Immature natural killer cell (primary cell): ENCODE results near the gene PBOV1. TPM values are rescaled to one million over a fixed set of nuclear protein-coding genes. Genes with fewer than 3 reads are reported as not detected.
"Not testable (repeated sequence)": the region's sequence is repeated elsewhere in the genome, so short reads cannot be mapped to it uniquely, and the experiment has no call there.

ENCODE experiments used
- DNase-seq, 3 donors: peaks; one replicate each; pipeline ENCODE4 v3.0.0; 2022; ENCODE audit warnings: mixed read lengths in 1 of 3
- H3K27ac Mint-ChIP-seq, 6 donors: one replicate each; pipeline ENCODE4 v1.8.0; 2020; ENCODE audit warnings: mixed read lengths in 6 of 6, mild to moderate bottlenecking in 5 of 6, inconsistent platforms in 4 of 6, moderate library complexity in 3 of 6
- H3K27me3 Mint-ChIP-seq, 3 donors: one replicate each; pipeline ENCODE4 v1.8.0; 2020 to 2021; ENCODE audit warnings: low read depth in 3 of 3, mild to moderate bottlenecking in 3 of 3, mixed read lengths in 3 of 3, moderate library complexity in 3 of 3, inconsistent platforms in 1 of 3
- H3K36me3 Mint-ChIP-seq, 3 donors: one replicate each; pipeline ENCODE4 v1.8.0; 2020; ENCODE audit warnings: mixed read lengths in 3 of 3, inconsistent platforms in 2 of 3, mild to moderate bottlenecking in 2 of 3
- H3K4me1 Mint-ChIP-seq, 2 donors: one replicate each; pipeline ENCODE4 v1.8.0; 2020; ENCODE audit warnings: inconsistent platforms in 2 of 2, mild to moderate bottlenecking in 2 of 2, mixed read lengths in 2 of 2, moderate library complexity in 1 of 2
- H3K4me3 Mint-ChIP-seq, 5 donors: one replicate each; pipeline ENCODE4 v1.8.0; 2020; ENCODE audit warnings: mild to moderate bottlenecking in 5 of 5, mixed read lengths in 5 of 5, inconsistent platforms in 3 of 5, moderate library complexity in 3 of 5
- H3K9me3 Mint-ChIP-seq, 6 donors: one replicate each; pipeline ENCODE4 v1.8.0; 2020; ENCODE audit warnings: mild to moderate bottlenecking in 6 of 6, mixed read lengths in 6 of 6, inconsistent platforms in 4 of 6, moderate library complexity in 3 of 6
- polyA plus RNA-seq, 3 donors: library from polyadenylated mRNA; unstranded; fragments of 300-500 nt; fragmentation: Illumina TruSeq; gene quantifications; one replicate each; pipeline ENCODE4 v1.2.3, GENCODE V29; 2021

PBOV1 gene
- polyA plus RNA-seq, 3 donors from 2014 or later = not detected

DNA sequence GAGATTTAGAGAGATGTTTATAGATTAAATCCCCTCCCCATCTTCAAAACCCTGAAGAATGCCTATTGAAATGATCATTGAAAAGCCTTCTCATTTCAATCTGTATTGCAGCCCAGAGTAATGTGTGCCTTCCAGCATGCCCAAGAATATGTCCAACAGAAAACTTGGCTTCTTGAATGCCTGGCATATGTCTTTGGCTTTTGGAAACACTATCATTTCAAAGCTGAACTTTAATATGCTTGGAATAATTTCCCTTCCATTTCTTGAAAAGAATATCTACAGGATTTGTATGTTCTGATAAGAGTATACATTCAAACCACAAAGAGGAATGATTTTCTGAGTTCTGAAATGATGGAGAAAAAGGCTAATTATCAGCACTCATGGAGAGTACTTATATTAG lies 11.9 kb upstream of the PBOV1 start:
- no peak overlapping the region for H3K27ac Mint-ChIP-seq
- DNase-seq = no peak
- H3K4me1 Mint-ChIP-seq = no peaks in the 10 kb centered on the region
- no peaks in the 10 kb centered on the region for H3K9me3 Mint-ChIP-seq
- H3K4me3 Mint-ChIP-seq = no peak overlapping the region
- no peaks in the 10 kb centered on the region for H3K36me3 Mint-ChIP-seq
- H3K27me3 Mint-ChIP-seq = peaks cover 0 to 6% (median 1%) of the 10 kb centered on the region in 3 donors

DNA sequence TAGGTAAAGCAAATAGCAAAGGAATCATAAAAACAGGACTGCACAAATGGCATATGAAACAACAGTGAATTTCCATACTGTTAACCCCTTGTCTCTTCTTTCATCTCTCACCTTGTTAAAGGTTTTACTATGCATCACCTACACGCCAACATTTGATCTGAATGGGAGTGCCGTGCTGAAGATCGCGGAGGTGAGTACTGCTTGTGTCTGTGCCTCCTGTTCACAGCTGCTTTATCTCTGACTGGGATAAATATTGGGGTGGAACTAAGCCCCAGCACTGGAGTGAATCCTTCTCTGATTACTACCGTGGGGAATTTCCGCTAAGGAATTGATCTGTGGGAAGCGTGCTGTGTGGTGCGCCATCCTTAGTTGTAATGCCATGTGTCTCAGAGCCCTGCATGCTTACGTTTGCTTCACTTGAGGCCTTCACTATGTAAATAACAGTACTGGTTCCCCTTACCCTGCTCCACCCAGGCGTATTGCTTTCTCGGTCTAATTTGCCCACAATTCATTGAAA lies 11.4 kb upstream of the PBOV1 start:
- no peaks in the 10 kb centered on the region for H3K36me3 Mint-ChIP-seq
- no peak overlapping the region for H3K27ac Mint-ChIP-seq
- H3K27me3 Mint-ChIP-seq = peaks cover 0 to 6% (median 1%) of the 10 kb centered on the region in 3 donors
- no peaks in the 10 kb centered on the region for H3K4me1 Mint-ChIP-seq
- no peak for DNase-seq
- no peaks in the 10 kb centered on the region for H3K9me3 Mint-ChIP-seq
- no peak overlapping the region for H3K4me3 Mint-ChIP-seq

DNA sequence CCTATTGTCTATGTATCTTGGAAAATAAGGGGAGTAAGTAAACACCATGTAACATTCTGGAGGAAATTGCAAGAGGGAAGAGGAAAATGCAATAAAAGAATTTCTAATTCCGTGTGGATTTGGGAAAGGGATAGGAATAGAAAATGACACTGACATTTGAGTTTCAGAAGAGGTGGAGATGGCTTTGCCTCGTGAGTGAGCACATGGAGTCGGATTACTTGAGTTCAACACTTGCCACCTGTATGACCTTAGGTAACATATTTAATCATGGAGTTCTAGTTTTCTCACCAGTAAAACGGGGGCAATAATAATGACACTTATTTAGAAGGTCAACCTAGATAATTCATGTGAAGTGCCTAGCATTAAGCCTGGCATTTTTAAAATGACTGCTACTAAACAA lies 10.8 kb upstream of the PBOV1 start:
- Mint-ChIP-seq H3K4me3 (no peak overlapping the region), H3K27ac (no peak overlapping the region), H3K36me3 (no peaks in the 10 kb centered on the region), H3K27me3 (peaks cover 0 to 6% (median 1%) of the 10 kb centered on the region in 3 donors), H3K4me1 (no peaks in the 10 kb centered on the region), H3K9me3 (no peaks in the 10 kb centered on the region)
- no peak for DNase-seq

DNA sequence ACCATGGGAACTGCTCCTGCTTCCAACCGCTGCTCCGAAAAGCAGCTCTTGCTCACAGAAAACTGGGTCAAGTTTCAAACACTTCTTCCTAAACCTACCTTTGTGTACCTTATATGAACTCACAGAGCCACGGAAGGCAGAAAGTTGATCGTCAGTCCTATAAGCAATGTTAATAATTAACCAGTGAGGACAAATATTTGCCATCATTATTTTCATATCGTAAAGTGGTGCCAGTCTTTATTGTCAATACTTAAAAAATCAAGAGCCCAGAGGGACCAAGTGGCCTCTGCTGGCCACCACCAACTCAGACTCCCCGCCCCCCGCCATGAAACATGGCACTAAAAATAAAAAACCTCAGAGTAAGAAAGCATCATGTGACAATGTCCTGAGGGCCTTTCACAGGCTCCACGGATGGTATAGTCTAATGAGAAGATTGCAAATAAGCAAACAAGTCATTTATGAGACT lies 9.1 kb upstream of the PBOV1 start:
- no peak for DNase-seq
- no peaks in the 10 kb centered on the region for H3K4me1 Mint-ChIP-seq
- no peak overlapping the region for H3K27ac Mint-ChIP-seq
- H3K27me3 Mint-ChIP-seq = peaks cover 0 to 6% (median 1%) of the 10 kb centered on the region in 3 donors
- H3K9me3 Mint-ChIP-seq = peaks cover 0 to 3% (median 0%) of the 10 kb centered on the region in 6 donors
- no peak overlapping the region for H3K4me3 Mint-ChIP-seq
- H3K36me3 Mint-ChIP-seq = no peaks in the 10 kb centered on the region

DNA sequence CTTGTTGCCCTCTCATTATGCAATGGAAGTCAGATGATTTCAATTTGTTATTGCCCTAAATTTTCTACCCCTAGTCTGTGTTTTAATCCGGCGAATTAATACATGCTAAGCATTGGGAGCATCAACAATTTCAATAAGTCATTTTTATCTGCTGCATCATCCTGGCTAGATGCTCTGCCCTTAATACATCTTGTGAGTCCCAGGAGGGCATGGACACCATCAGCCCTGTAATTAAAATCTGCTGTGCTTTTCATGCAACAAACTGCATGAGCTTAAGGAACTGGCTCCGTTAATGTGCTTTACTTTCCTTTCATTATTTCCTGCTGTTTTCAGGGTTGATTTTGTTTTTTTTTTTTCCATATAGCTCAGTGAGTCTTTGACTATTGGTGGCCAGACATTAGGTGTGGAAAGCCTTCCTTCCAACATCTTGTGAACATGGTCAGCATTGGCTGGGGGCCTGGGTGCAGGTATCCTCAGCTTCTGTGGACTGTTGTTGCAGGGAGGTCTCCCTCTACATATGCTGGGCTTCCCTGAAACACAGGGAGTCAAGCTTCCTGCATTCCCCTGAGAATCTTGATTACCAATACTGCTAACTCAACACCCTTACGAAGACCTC lies 8.5 kb upstream of the PBOV1 start:
- Mint-ChIP-seq H3K4me3 (no peak overlapping the region), H3K9me3 (peaks cover 0 to 3% (median 0%) of the 10 kb centered on the region in 6 donors), H3K4me1 (no peaks in the 10 kb centered on the region), H3K36me3 (no peaks in the 10 kb centered on the region), H3K27me3 (peaks cover 0 to 6% (median 1%) of the 10 kb centered on the region in 3 donors), H3K27ac (no peak overlapping the region)
- DNase-seq = no peak

DNA sequence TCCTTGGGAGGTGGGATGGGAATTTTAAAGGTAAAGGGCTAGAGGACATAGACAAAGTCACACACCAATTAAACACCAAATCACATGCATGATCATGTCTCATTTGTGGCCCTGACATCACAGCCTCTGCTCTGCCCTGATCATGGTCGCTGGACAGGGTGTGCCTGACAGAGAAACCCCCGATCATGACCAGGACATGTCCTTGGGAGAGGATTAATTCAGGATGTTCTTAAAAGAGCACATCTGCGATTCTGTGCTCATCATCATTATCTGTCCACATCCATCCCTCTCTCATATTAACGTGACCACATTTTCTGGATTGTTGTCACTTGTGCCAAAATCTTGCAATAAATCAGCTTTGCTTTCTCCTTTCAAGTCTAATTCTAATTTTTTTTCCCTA lies 7.7 kb upstream of the PBOV1 start:
- H3K4me1 Mint-ChIP-seq = no peaks in the 10 kb centered on the region
- DNase-seq = no peak
- H3K27ac Mint-ChIP-seq = no peak overlapping the region
- peaks cover 0 to 5% (median 1%) of the 10 kb centered on the region in 3 donors for H3K27me3 Mint-ChIP-seq
- H3K4me3 Mint-ChIP-seq = no peak overlapping the region
- peaks cover 0 to 3% (median 0%) of the 10 kb centered on the region in 6 donors for H3K9me3 Mint-ChIP-seq
- no peaks in the 10 kb centered on the region for H3K36me3 Mint-ChIP-seq

DNA sequence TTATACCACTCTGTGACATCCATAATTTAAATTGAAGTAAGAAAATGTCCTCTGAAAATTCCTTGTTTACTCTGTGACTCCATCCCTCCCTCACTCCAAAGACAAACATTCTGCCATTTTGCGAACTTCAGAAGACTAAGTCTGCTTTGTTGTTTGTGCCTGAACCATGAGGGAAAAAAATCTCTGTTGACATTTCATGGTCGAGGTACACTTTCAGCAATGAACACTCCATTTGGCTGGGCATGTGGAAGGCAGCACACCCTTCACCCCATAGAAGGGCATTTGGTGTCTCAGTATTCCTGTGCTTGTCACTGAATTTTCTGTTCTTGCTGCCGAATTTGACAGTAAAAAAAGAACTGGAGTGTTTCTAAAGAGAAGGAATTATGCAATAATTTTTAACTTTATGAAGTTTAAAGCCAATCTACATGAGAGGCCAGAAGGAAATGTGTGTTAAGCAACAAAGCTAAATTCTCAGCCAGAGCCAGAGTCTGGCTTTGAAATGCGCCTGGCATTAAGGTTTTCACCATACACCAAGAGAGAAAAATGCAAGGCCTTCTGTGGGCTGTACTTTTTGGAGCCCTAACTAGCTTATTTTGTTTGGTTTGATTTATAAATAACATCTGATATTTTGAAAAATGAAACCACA lies 4.7 kb upstream of the PBOV1 start:
- no peak overlapping the region for H3K4me3 Mint-ChIP-seq
- H3K4me1 Mint-ChIP-seq = no peaks in the 10 kb centered on the region
- no peak overlapping the region for H3K27ac Mint-ChIP-seq
- peaks cover 0 to 7% (median 0%) of the 10 kb centered on the region in 6 donors for H3K9me3 Mint-ChIP-seq
- peaks cover 0 to 9% (median 3%) of the 10 kb centered on the region in 3 donors for H3K27me3 Mint-ChIP-seq
- no peak for DNase-seq
- no peaks in the 10 kb centered on the region for H3K36me3 Mint-ChIP-seq

DNA sequence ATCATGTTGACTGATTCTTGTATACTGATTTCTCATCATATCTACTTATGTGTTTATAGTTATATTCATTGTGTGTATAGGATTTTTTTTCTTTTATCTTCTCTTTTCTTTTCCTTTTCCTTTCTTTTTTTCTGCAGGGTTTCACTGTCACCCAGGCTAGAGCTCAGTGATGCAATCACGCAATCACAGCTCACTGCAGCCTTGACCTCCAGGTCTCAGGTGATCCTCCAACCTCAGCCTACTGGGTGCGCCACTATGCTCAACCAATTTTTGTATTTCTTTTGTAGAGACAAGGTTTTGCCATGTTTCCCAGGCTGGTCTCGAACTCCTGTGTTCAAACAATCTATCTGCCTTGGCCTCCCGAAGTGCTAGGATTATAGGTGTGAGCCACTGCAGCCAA lies 1.6 kb upstream of the PBOV1 start:
- Mint-ChIP-seq H3K27ac (no peak overlapping the region), H3K4me1 (no peaks in the 10 kb centered on the region), H3K27me3 (peaks cover 3 to 7% (median 4%) of the 10 kb centered on the region in 3 donors), H3K4me3 (no peak overlapping the region), H3K36me3 (no peaks in the 10 kb centered on the region), H3K9me3 (peaks cover 0 to 7% (median 0%) of the 10 kb centered on the region in 6 donors)
- DNase-seq = no peak

DNA sequence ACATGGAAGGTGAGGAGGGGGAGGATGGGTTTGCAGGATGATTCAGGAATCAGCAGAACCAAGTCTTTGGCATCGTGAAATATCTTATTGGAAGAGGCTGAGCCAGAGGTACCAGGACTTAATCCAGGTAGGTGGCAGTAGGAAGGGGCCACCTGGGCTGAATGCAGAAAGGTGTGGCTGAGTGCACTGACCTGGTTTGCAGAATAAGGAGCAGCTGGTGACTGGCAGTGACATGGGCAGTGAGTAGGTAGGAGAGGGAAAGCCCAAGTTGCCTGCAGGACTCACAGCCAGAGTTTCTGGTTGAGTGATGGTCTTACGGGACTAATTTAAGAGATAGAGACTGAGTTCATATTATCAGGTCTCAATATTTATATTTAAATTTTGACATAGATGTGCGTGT lies 1.1 kb upstream of the PBOV1 start:
- Mint-ChIP-seq H3K27me3 (peaks cover 3 to 7% (median 4%) of the 10 kb centered on the region in 3 donors), H3K4me1 (no peaks in the 10 kb centered on the region), H3K9me3 (peaks cover 0 to 7% (median 0%) of the 10 kb centered on the region in 6 donors), H3K4me3 (no peak overlapping the region), H3K27ac (no peak overlapping the region), H3K36me3 (no peaks in the 10 kb centered on the region)
- DNase-seq = no peak

DNA sequence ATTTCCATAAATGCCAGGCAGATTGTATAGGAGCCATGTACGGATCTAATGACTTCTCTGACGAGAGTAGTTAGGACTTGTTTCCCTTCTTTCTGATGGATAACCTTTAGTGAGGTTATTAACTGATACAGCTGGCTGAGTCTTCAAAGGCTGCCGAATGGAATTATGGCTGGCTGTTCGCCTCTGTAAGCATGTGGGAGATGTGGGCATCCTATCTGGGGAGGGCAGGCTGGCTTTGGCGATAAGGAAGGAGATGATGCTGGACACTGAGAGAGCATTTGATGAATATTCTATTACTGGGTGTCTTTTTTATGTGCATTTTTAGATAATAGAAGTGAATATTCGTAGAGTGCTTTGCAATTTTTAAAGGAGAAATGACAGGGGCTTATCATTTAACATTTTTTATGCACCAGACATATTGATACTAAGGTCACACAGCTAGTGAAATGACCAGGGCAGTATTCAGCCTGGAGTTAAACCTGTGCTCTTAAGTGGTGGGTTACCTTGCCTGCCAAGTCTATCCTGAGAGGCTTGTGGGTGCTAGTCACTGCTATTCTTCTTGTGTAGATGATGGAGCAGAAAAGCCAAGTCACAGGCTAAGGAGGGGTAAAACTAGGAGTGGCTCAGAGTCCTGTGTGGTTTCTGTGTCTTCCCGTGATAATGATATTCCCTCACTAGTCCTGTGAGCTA lies 3.1 kb downstream of the PBOV1 start:
- no peak overlapping the region for H3K4me3 Mint-ChIP-seq
- H3K9me3 Mint-ChIP-seq = peaks cover 0 to 4% (median 0%) of the 10 kb centered on the region in 6 donors
- DNase-seq = no peak
- H3K27ac Mint-ChIP-seq = no peak overlapping the region
- H3K36me3 Mint-ChIP-seq = no peaks in the 10 kb centered on the region
- peaks cover 3 to 4% (median 3%) of the 10 kb centered on the region in 3 donors for H3K27me3 Mint-ChIP-seq
- no peaks in the 10 kb centered on the region for H3K4me1 Mint-ChIP-seq

DNA sequence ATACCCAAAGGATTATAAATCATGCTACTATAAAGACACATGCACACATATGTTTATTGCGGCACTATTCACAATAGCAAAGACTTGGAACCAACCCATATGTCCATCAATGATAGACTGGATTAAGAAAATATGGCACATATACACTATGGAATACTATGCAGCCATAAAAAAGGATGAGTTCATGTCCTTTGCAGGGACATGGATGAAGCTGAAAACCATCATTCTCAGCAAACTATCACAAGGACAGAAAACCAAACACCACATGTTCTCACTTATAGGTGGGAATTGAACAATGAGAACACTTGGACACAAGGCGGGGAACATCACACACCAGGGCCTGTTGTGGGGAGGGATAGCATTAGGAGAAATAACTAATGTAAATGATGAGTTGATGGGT lies 5.8 kb downstream of the PBOV1 start:
- not testable (repeated sequence) for H3K4me3 Mint-ChIP-seq, H3K27me3 Mint-ChIP-seq

DNA sequence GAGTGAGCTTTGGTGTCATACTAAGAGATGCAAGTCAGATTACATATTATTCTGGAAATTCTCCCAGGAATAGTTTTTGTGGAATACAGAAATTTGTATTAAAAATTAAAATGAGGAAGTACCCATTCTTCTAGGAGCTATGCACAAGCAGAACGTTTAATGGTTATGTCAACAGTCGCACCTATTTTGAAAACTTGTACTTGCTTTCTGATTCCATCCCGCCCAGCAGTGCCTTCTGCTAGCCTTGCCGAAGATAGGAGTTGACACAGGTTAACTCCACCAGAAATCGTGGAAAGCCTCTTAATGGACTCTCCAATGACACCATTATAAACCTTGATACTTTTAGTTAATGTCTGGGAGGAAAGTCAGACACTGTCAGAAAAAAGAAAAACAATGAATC lies 6.7 kb downstream of the PBOV1 start:
- H3K36me3 Mint-ChIP-seq = no peaks in the 10 kb centered on the region
- H3K27me3 Mint-ChIP-seq = peaks cover 2 to 5% (median 4%) of the 10 kb centered on the region in 3 donors
- H3K27ac Mint-ChIP-seq = no peak overlapping the region
- no peaks in the 10 kb centered on the region for H3K4me1 Mint-ChIP-seq
- no peak overlapping the region for H3K4me3 Mint-ChIP-seq
- H3K9me3 Mint-ChIP-seq = no peaks in the 10 kb centered on the region
- DNase-seq = no peak

More for the DNA sequence above, 5.8 kb downstream of the PBOV1 start:
- H3K9me3 Mint-ChIP-seq, DNase-seq, H3K4me1 Mint-ChIP-seq, H3K36me3 Mint-ChIP-seq, H3K27ac Mint-ChIP-seq: not testable (repeated sequence)

DNA sequence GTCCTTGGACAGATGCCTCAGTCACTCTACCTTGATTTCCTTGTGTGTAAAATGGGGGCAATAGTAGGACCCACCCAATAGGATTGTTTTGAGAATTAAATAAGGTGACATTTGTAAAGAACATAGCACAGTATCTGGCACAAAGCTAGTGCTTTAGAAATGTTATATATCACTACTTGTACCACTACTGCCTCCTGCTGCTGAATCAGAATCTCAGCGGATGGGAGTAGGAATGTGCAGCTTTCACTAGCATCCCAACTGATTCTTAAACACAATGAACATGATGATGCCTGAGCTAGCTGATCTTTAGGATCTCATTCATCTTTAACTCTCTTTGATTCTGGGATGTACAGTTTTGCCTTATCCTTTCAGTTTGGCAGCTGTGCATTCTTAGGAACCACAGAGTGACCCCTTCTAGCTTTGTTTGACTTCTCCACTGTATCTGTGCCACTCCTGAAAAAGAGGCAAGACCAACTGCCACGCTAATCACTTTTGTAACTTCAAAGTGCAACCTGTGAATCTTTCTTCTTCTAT lies 7.2 kb downstream of the PBOV1 start:
- no peaks in the 10 kb centered on the region for H3K9me3 Mint-ChIP-seq
- peaks cover 2 to 5% (median 4%) of the 10 kb centered on the region in 3 donors for H3K27me3 Mint-ChIP-seq
- no peaks in the 10 kb centered on the region for H3K4me1 Mint-ChIP-seq
- H3K4me3 Mint-ChIP-seq = no peak overlapping the region
- DNase-seq = no peak
- no peak overlapping the region for H3K27ac Mint-ChIP-seq
- no peaks in the 10 kb centered on the region for H3K36me3 Mint-ChIP-seq

DNA sequence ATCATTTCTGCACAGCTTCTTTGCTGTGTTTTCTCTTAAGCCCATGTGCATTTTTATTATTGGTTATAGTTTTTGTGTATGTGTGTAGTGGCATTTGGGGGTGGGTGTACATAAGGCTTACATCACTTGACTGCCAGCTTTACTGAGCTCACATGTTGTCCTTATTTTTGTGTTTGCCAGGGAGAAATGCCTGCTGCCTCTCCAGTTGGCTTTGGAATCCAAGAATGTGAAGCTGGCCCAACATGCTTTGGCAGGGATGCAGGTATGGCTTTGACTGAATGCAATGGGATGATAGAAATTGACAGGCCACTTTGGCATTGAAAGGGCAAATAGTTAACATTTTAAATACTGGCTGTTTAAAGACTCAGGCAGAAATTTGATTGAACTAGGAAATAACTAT lies 11.4 kb downstream of the PBOV1 start:
- no peak for DNase-seq
- Mint-ChIP-seq H3K27me3 (peaks cover 0 to 10% (median 3%) of the 10 kb centered on the region in 3 donors), H3K36me3 (no peaks in the 10 kb centered on the region), H3K4me3 (no peak overlapping the region), H3K4me1 (no peaks in the 10 kb centered on the region), H3K27ac (no peak overlapping the region), H3K9me3 (peaks cover 0 to 4% (median 0%) of the 10 kb centered on the region in 6 donors)
